Measurements from ENCODE around the gene GPD2.
"Not testable (repeated sequence)": the region's sequence is repeated elsewhere in the genome, so short reads cannot be mapped to it uniquely, and the experiment has no call there.

GPD2 gene

GRCh38 chr2:156526950-156527636 lies 90.9 kb downstream of the GPD2 start:
- no peak for DNase-seq

DNA sequence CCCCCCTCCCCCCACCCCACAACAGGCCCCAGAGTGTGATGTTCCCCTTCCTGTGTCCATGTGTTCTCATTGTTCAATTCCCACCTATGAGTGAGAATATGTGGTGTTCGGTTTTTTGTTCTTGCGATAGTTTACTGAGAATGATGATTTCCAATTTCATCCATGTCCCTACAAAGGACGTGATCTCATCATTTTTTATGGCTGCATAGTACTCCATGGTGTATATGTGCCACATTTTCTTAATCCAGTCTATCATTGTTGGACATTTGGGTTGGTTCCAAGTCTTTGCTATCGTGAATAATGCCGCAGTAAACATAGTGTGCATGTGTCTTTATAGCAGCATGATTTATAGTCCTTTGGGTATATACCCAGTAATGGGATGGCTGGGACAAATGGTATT lies 92.4 kb downstream of the GPD2 start:
- not testable (repeated sequence) for DNase-seq

- DNase-seq: no peak
Measured at GRCh38 chr2:156532989-156533388, 96.8 kb downstream of the GPD2 start.

- DNase-seq: no peak
Measured at GRCh38 chr2:156536534-156536933, 100.4 kb downstream of the GPD2 start.

- peak in 2 of 56 donors; percentile 6 to 15 for DNase-seq
Measured at GRCh38 chr2:156537141-156537540, 101.0 kb downstream of the GPD2 start.

DNA sequence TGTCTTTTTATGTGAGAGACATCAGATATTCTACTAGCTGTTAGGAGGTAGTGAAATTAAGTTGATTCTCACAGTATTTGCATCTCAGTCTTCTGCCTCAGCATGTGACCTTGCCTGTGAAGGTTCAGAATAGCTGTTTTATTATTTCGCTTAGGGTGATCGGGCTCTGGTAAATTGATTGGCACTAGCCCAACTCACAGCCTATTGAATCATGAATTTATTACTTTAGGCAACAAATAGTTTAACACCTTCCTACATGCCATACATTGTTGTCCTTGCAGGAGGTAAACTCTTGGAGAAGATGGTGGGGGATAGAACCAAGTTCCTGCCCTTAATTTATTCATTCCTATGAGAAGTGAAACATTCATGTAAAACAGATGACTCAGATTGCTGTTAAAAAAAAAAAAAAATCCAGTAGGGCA lies 101.9 kb downstream of the GPD2 start:
- no peak for DNase-seq

- DNase-seq: no peak
Measured at GRCh38 chr2:156539086-156539860, 103.1 kb downstream of the GPD2 start.

DNA sequence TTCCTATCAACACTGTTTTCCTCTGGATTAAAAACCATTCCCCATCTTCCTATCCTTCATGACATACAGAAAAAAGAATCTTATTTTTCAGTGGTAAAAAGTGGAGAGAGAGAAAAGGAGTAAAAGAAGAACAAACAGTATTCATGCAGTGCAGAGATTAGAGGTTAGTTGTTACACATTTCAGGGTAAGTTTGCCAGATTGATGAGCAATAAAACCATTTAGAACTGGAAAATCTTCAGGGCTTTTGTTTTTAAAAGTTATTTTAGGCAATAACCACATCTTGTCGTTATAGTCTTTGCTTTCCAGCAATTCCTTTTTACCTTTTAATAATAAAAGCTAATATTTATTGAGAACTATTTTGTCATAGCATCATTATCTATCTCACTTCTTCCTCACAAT lies 104.5 kb downstream of the GPD2 start:
- DNase-seq: no peak

- DNase-seq: no peak
Measured at GRCh38 chr2:156541229-156541628, 105.0 kb downstream of the GPD2 start.

- no peak for DNase-seq
Measured at GRCh38 chr2:156541706-156542105, 105.5 kb downstream of the GPD2 start.

GRCh38 chr2:156548413-156548812 lies 112.2 kb downstream of the GPD2 start:
- DNase-seq: no peak

DNA sequence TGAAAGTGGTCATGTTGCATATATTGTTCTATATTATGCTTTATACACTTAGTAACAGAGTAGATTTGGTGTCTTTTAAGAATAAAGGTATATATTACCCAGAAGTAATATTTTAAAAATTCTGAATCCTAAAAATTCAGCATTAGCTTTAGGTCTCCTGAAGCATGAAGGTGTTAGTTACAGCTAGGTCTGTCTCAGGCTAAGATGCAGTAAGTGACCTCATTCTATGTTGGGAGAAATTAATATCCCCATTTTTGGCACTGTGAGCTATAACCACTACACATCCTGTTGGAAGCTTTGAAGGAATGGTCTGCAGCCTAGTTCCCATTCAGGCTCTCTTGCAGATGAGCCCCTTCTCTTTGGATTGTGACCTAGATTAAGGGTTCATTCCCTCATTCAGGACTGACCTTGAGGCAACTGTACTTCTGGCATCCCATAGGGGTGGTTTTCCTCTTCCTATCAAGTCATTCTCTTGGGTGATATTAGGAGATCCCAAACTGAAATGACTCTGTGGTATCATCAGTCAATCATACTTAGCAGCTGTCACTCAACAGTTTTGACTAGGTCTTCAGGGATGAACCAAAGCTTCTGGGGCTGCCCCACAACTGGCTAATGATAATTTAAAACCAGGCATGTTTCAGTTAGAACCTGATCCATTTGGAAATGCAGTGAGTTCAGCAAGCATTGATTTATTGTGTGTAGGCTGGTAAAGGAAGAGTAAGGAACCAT lies 117.7 kb downstream of the GPD2 start:
- no peak for DNase-seq

- DNase-seq: no peak
Measured at GRCh38 chr2:156561326-156561725, 125.1 kb downstream of the GPD2 start.

DNA sequence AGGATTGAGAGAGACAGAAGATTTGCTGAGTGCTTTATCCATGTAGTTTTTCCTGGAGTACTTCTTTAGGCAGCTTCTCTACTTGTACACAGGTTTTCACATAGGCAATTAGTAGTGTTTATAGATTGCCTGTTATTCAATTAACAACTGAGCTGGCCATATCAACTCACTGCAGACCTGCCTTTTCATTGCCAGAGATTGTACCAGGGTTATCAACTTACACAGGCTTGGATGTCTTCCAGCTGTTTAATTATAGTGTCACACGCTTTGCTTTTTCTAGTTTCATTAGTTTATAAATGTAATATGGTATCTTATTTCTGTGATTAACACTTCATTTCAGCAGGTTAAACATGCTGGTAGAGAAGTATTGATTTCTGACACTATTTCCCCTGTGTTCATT lies 125.9 kb downstream of the GPD2 start:
- no peak for DNase-seq

- no peak for DNase-seq
Measured at GRCh38 chr2:156563994-156564753, 128.0 kb downstream of the GPD2 start.

- no peak for DNase-seq
Measured at GRCh38 chr2:156565066-156565710, 129.0 kb downstream of the GPD2 start.

- no peak for DNase-seq
Measured at GRCh38 chr2:156573710-156574109, 137.5 kb downstream of the GPD2 start.

GRCh38 chr2:156574112-156574511 lies 137.9 kb downstream of the GPD2 start:
- DNase-seq: no peak

GRCh38 chr2:156576005-156576404 lies 139.8 kb downstream of the GPD2 start:
- no peak for DNase-seq

DNA sequence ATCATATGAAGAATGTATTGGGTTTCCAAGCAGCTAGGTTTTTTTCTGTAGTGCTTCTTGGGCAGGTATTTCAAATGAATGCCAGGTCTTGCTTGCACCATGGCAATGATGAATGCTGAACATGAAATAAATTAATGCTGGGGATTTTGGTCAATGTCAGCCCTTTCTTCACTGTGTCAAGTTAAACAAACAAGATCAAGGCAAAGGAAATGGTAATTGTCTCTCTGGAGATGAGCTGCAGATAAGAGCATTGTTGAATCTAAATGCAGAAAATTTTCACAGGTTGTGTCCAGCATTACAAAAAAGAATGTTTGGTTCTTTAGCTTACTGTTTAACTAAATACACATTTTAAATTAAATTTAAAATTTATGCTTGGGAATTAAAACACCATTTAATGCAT lies 144.3 kb downstream of the GPD2 start:
- DNase-seq: no peak

GRCh38 chr2:156581280-156581679 lies 145.1 kb downstream of the GPD2 start:
- no peak for DNase-seq
